Activated naive CD8-positive, alpha-beta T cell (primary cell): Measurements from ENCODE around the gene FNDC3A.
A peak's percentile ranks its signal among the peaks of the same experiment; 100 is the strongest.

Experiments used
- H3K27ac Mint-ChIP-seq: one replicate; pipeline ENCODE4 v1.8.0; 2021; ENCODE audit warnings: mixed read lengths
- H3K27me3 Mint-ChIP-seq: one replicate; pipeline ENCODE4 v1.8.0; 2021; ENCODE audit warnings: mixed read lengths
- H3K36me3 Mint-ChIP-seq: one replicate; pipeline ENCODE4 v1.8.0; 2021; ENCODE audit warnings: mixed read lengths
- H3K4me1 Mint-ChIP-seq: one replicate; pipeline ENCODE4 v1.8.0; 2021; ENCODE audit warnings: low read depth, mixed read lengths
- H3K4me3 Mint-ChIP-seq: one replicate; pipeline ENCODE4 v1.8.0; 2021; ENCODE audit warnings: mild to moderate bottlenecking, mixed read lengths
- H3K9me3 Mint-ChIP-seq: one replicate; pipeline ENCODE4 v1.8.0; 2021; ENCODE audit warnings: low read depth, mixed read lengths

The FNDC3A gene

DNA sequence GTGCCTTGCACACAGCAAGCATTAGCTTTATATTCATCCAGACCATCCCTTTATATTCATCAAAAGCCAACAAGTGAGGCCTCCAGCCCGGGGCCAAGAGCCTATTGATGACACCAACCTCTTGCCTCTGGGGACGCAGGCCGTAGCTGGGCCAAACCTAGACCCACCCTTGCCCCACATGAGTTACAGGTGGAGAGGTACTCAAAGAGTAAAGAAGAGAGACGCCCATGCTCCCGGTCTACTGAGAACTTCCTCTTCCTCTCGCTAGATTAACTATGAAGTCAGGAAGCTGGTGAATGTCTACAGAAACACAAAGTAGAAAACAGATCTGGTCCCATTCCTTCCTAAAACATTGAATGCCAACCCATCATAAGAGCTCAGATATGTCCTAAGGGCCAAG, 240.6 kb downstream of the FNDC3A start:
- peaks cover 4% of the 10 kb centered on the region for H3K36me3 Mint-ChIP-seq
- H3K9me3 Mint-ChIP-seq: no peaks in the 10 kb centered on the region
- H3K27me3 Mint-ChIP-seq: peaks cover 24% of the 10 kb centered on the region
- H3K4me3 Mint-ChIP-seq: no peak overlapping the region
- no peak overlapping the region for H3K27ac Mint-ChIP-seq
- peaks cover 17% of the 10 kb centered on the region for H3K4me1 Mint-ChIP-seq

DNA sequence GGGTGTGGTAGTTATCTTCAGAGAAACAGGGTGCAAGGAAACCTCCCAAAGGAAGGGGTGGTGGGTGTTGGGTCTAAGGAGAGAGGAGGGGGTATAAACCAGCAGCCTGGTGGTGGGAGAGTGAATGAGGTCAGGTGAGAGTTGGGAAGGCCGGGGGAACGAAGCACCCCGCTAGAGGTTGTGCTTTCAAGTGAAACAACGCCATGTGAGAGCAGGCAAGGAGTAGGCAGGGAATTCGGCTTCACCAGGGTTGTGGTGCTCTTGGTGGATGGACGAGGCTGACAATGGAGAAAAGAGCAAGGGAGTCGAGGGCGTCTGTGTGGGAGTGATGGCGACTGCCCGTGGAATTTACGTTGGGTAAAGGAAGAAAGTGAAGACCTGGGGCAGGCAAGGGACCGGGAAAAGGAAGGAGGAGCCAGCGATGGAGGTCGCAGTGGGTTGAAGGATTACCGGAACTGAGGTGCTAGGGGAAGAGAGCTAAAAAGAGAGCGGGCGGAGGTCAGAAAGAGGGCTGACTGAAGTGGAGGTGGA, 242.3 kb downstream of the FNDC3A start:
- peak overlapping the region; percentile 80 for H3K4me3 Mint-ChIP-seq
- H3K4me1 Mint-ChIP-seq: peaks cover 18% of the 10 kb centered on the region
- no peak overlapping the region for H3K27ac Mint-ChIP-seq
- H3K27me3 Mint-ChIP-seq: peaks cover 41% of the 10 kb centered on the region
- H3K9me3 Mint-ChIP-seq: no peaks in the 10 kb centered on the region
- H3K36me3 Mint-ChIP-seq: no peaks in the 10 kb centered on the region

DNA sequence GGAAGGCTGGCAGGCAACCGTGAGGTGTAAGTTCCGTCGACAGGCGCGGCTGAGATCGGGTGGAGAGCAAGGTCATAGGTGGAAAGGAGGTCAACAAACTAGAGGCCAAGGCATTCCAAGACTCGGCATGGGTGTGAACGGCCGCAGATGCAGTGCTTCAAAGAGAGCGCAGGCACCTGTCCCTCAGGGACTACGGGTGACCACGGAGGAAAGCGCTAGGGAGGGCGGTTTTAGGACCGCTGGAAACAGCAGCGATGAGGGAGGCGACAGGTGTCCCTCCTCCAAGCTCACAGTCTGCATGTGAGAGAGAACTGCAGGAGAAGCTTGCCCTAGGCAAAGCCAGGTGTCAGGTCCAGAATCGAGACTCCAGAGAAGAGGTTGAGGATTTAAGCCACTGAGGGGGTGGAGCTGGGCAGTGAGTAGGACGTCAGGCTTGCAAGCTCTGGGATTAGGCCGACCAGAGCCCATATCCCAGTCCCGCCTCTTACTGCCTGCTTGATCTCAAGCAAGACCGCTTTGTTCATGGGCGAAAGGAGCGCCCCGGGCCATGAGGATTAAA, 242.9 kb downstream of the FNDC3A start:
- peak overlapping the region; percentile 80 for H3K4me3 Mint-ChIP-seq
- peaks cover 42% of the 10 kb centered on the region for H3K27me3 Mint-ChIP-seq
- H3K4me1 Mint-ChIP-seq: peaks cover 18% of the 10 kb centered on the region
- H3K36me3 Mint-ChIP-seq: no peaks in the 10 kb centered on the region
- H3K9me3 Mint-ChIP-seq: no peaks in the 10 kb centered on the region
- no peak overlapping the region for H3K27ac Mint-ChIP-seq

DNA sequence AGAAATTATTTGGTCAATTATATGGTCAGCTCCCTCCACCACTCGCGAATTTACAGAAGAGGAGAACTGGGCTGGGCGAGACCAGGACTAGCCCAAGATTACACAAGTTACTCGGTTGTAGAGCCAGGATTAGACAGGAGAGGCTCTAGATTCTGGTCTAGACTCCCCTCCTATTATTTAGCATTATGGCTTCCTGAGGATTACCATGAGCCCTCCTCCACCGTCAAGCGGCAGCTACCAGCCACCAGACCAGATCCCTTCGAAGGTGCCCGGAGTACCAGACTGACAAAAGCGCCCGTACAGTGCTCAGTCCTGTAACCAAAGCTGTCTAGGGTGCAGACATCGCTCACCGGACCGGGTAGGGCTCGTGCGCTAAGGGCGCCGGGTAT, 243.9 kb downstream of the FNDC3A start:
- H3K4me1 Mint-ChIP-seq: peaks cover 14% of the 10 kb centered on the region
- H3K27me3 Mint-ChIP-seq: peaks cover 42% of the 10 kb centered on the region
- peak overlapping the region; percentile 80 for H3K4me3 Mint-ChIP-seq
- no peak overlapping the region for H3K27ac Mint-ChIP-seq
- H3K36me3 Mint-ChIP-seq: no peaks in the 10 kb centered on the region
- H3K9me3 Mint-ChIP-seq: no peaks in the 10 kb centered on the region

- peak within 1 kb of the TSS; percentile 80 for H3K4me3 Mint-ChIP-seq
These were observed 244.5 kb downstream of the FNDC3A start, which contains the start of gene MLNR for GRCh38 chr13:49220036-49220855. TSS of gene MLNR (plus strand) at chr13:49220338. CDS start at chr13:49220338, 0 bp downstream.

DNA sequence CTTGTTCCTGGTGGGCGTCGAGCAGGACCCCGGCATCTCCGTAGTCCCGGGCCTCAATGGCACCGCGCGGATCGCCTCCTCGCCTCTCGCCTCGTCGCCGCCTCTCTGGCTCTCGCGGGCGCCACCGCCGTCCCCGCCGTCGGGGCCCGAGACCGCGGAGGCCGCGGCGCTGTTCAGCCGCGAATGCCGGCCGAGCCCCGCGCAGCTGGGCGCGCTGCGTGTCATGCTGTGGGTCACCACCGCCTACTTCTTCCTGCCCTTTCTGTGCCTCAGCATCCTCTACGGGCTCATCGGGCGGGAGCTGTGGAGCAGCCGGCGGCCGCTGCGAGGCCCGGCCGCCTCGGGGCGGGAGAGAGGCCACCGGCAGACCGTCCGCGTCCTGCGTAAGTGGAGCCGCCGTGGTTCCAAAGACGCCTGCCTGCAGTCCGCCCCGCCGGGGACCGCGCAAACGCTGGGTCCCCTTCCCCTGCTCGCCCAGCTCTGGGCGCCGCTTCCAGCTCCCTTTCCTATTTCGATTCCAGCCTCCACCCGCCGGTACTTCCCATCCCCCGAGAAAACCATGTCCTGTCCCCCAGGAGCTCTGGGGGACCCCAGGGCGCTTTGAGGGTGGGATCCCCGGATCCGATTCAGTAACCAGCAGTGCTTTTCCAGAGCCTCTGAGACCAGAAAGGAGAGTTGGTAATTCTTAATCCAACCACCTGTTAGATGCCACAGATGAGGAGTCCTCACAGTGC, 245.3 kb downstream of the FNDC3A start:
- no peaks in the 10 kb centered on the region for H3K9me3 Mint-ChIP-seq
- peak overlapping the region; percentile 55 for H3K27ac Mint-ChIP-seq
- peaks cover 6% of the 10 kb centered on the region for H3K4me1 Mint-ChIP-seq
- H3K36me3 Mint-ChIP-seq: no peaks in the 10 kb centered on the region
- peak overlapping the region; percentile 74 for H3K4me3 Mint-ChIP-seq
- H3K27me3 Mint-ChIP-seq: peaks cover 43% of the 10 kb centered on the region

More at GRCh38 chr13:49220036-49220855, 244.5 kb downstream of the FNDC3A start, which contains the start of gene MLNR:
- Mint-ChIP-seq H3K27me3 (peaks cover 43% of the 10 kb centered on the region), H3K27ac (no peak within 1 kb of the TSS), H3K9me3 (no peaks in the 10 kb centered on the region), H3K36me3 (no peaks in the 10 kb centered on the region), H3K4me1 (peaks cover 8% of the 10 kb centered on the region)

DNA sequence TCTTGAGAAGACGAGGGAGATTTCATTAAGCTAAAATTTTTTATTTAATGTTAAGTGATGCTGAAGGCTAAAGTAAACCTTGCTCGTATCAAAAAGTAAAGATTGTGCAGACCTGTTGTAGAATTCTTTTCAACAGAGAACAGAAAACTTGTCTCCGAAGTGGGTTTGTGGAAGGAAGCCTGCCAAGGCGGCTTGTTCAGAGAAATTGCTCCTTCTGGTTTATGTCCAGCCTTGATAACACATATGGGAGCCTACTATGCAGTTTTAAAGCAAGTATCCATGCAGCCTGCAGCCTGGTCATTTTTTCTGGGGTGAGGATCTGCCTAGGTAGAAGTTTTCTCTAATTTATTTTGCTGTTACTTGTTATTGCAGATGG, 245.9 kb downstream of the FNDC3A start:
- Mint-ChIP-seq H3K36me3 (no peaks in the 10 kb centered on the region), H3K4me3 (peak overlapping the region; percentile 74), H3K4me1 (peaks cover 3% of the 10 kb centered on the region), H3K27me3 (peaks cover 43% of the 10 kb centered on the region), H3K27ac (no peak overlapping the region), H3K9me3 (no peaks in the 10 kb centered on the region)

DNA sequence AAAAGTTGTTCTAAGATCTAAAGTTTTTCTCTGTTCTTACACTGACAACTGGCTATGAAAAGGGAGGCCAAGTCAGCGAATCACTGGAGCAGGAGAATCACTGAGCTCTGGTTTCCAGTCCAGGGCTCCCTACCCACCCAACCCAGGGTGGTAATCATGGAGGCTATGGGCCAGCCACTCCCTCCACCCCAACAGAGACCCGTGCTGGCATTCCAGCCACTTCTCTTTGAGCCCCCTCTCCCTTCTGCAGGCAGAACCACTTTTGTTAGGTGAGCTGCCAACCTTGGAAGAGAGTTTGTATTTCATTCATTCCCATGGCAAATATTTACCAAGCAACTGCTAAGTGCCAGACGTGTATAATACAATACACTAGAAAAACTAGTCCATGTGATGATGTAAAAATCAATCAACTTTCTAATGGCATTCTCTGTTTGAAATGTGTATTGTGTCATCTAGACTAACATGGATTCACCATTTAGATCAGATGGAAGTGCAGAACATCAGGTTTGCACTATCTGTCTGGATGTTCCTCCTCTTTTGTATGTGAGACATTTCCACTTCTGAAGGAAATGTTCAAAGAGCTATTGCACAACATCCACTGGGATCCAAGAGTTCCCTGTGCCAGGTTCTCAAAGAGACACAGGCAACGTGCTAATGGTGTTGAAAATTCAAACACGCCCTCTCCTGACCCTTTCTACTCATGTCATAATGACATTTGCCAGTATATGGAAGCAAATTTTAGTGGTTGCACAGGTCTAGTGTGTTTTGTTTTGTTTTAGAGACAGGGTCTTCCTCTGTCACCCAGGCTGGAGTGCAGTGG, 249.7 kb downstream of the FNDC3A start:
- H3K9me3 Mint-ChIP-seq: no peaks in the 10 kb centered on the region
- H3K36me3 Mint-ChIP-seq: no peaks in the 10 kb centered on the region
- H3K4me3 Mint-ChIP-seq: no peak overlapping the region
- H3K4me1 Mint-ChIP-seq: peaks cover 1% of the 10 kb centered on the region
- H3K27me3 Mint-ChIP-seq: peaks cover 20% of the 10 kb centered on the region
- no peak overlapping the region for H3K27ac Mint-ChIP-seq

DNA sequence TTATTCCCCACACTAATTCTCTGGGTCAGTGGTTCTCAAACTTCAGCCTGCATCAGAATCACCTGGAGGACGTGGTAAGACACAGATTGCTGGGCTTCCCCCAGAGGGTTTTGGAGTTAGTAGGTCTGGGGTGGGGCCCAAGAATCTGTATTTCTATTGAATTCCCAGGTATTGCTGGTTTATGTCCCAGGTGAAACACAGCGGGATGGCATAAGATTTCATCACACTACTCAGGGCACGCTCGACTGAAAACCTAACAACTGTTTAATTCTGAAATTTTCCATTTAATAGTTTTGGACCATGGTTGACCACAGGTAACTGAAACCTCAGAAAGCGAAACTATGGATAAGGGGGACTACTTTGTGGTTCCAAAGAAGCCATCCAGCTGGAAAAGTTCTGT, 250.9 kb downstream of the FNDC3A start:
- no peak overlapping the region for H3K4me3 Mint-ChIP-seq
- no peak overlapping the region for H3K27ac Mint-ChIP-seq
- H3K4me1 Mint-ChIP-seq: no peaks in the 10 kb centered on the region
- H3K36me3 Mint-ChIP-seq: no peaks in the 10 kb centered on the region
- H3K9me3 Mint-ChIP-seq: no peaks in the 10 kb centered on the region
- H3K27me3 Mint-ChIP-seq: peaks cover 16% of the 10 kb centered on the region

DNA sequence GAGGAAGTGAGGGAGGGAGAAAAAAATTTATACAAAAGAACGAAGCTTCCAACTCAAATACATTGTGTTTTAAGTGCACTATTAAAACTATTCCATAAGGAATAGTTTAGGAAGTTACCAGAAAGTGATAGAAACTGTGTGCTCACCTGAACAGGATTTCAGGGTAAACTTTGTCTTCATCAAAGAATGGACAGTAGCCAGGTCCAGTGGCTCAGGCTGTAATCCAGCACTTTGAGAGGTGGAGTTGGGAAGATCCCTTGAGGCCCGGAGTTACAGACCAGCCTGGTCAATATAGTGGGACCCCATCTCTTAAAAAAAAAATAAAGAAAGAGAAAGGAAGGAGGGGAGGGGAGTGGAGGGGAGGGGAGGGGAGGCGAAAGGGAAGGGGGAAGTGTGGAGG, 259.0 kb downstream of the FNDC3A start:
- Mint-ChIP-seq H3K4me1 (no peaks in the 10 kb centered on the region), H3K36me3 (peaks cover 3% of the 10 kb centered on the region), H3K27me3 (no peaks in the 10 kb centered on the region), H3K9me3 (no peaks in the 10 kb centered on the region), H3K27ac (no peak overlapping the region), H3K4me3 (no peak overlapping the region)

GRCh38 chr13:49235856-49236431, 260.2 kb downstream of the FNDC3A start:
- no peak overlapping the region for H3K27ac Mint-ChIP-seq
- H3K9me3 Mint-ChIP-seq: no peaks in the 10 kb centered on the region
- H3K27me3 Mint-ChIP-seq: no peaks in the 10 kb centered on the region
- peaks cover 3% of the 10 kb centered on the region for H3K36me3 Mint-ChIP-seq
- H3K4me1 Mint-ChIP-seq: peaks cover 2% of the 10 kb centered on the region
- H3K4me3 Mint-ChIP-seq: no peak overlapping the region

DNA sequence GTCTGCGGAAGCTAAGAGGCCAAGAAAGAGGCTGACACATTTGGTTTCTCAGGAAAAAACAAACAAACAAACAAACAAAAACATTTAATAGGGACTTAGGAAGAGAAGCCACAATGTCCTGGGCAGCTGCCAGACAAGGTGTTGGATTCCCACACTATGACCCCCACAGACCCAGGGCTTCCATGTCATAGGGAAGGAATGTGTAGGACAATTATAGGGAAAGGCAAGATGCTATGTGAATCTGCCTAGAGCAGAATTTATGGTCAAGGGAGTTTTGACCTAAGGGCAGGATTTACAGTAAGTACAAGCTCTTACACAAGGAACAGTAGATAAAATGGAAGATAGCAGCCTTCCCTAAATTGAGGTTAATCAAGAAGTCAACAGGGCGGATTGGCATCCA, 262.9 kb downstream of the FNDC3A start:
- Mint-ChIP-seq H3K4me1 (peaks cover 2% of the 10 kb centered on the region), H3K4me3 (no peak overlapping the region), H3K27me3 (no peaks in the 10 kb centered on the region), H3K27ac (no peak overlapping the region), H3K9me3 (no peaks in the 10 kb centered on the region), H3K36me3 (peaks cover 3% of the 10 kb centered on the region)

DNA sequence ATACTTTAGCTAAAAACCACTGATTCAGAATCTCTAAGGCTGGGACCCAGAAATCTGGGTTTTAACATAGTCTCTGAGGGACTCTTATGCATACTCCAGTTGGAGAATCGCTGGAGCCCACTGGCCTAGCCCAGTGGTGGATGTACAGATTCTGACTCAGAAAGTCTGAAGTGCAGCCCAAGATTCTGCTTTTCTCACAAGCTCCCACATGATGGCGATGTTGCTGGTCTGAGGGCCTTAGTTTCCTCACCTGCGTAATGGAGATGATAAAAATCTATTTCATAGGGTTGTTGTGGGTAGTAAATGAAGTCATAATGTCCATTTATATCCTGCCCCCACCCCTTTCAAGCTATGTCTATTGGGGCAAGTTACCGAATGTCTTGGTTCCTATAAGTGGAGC, 264.3 kb downstream of the FNDC3A start:
- no peak overlapping the region for H3K27ac Mint-ChIP-seq
- H3K4me1 Mint-ChIP-seq: peaks cover 2% of the 10 kb centered on the region

DNA sequence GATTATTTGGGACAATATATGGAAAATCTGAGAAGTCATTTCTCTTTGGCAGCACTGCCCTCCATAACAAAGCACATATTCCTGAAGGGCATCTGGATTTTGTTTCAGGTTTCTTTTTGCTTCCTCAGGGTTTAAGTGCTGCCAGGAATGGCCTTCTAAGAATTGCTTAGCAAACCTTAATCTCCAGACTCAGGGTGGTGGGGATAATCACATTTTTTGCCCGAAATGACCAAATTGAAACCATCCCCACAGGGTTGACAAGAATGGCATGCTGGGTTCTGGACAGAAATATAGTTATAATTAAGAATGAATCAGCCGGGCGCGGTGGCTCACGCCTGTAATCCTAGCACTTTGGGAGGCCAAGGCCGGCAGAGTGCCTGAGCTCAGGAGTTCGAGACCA, 265.6 kb downstream of the FNDC3A start:
- H3K4me3 Mint-ChIP-seq: no peak overlapping the region
- H3K4me1 Mint-ChIP-seq: peaks cover 2% of the 10 kb centered on the region
- H3K27me3 Mint-ChIP-seq: no peaks in the 10 kb centered on the region
- no peaks in the 10 kb centered on the region for H3K9me3 Mint-ChIP-seq
- no peak overlapping the region for H3K27ac Mint-ChIP-seq
- H3K36me3 Mint-ChIP-seq: peaks cover 3% of the 10 kb centered on the region

More for the DNA sequence above, 264.3 kb downstream of the FNDC3A start:
- Mint-ChIP-seq H3K36me3 (peaks cover 3% of the 10 kb centered on the region), H3K9me3 (no peaks in the 10 kb centered on the region), H3K27me3 (no peaks in the 10 kb centered on the region), H3K4me3 (no peak overlapping the region)
